ENCODE data around the gene KCNK13.
"Not testable (repeated sequence)": the region's sequence is repeated elsewhere in the genome, so short reads cannot be mapped to it uniquely, and the experiment has no call there.

The KCNK13 gene

GRCh38 chr14:90061685-90062126, at the start of gene KCNK13:
Gene KCNK13 (plus strand): TSS chr14:90061994. CDS start chr14:90062206, 212 bp downstream.
- no peak for DNase-seq (ENCODE audit: low read depth, low spot score)

GRCh38 chr14:90017371-90017770, 44.4 kb upstream of the KCNK13 start:
- no peak for DNase-seq (ENCODE audit: low read depth, low spot score)

GRCh38 chr14:90019824-90020523, 41.8 kb upstream of the KCNK13 start:
- no peak for DNase-seq (ENCODE audit: low read depth, low spot score)

DNA sequence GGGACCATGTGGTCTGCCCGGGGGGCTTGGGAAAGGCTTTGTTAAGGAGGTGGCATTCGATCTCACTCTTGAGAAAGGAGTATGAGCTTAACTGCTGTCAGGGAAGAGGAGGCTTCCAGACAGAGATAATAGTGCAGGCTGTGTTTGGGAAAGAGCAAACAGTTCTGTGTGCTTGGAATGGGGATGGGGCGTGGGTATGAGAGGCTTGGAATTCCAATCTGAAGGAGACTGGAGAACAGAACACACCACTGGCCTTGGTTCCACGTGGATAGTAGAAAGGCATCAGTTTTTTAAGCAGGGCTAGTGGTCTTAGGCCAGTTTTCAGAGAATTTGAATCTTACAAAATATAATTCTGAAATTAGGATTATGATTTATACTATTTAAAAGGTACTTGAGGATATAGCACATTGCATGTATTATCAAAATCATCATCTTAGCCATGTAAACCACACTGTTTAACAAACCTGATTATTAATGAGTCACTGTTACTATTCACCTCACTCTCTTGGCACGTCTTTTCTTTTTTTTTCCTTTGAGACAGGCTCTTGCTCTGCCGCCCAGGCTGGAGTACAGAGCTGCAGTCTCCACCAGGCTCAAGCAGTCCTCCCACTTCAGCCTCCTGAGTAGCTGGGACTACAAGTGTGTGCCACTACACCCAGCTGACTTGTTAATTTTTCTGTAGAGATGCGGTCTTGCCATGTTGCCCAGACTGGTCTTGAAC, 38.5 kb upstream of the KCNK13 start:
- no peak for DNase-seq (ENCODE audit: low read depth, low spot score)

DNA sequence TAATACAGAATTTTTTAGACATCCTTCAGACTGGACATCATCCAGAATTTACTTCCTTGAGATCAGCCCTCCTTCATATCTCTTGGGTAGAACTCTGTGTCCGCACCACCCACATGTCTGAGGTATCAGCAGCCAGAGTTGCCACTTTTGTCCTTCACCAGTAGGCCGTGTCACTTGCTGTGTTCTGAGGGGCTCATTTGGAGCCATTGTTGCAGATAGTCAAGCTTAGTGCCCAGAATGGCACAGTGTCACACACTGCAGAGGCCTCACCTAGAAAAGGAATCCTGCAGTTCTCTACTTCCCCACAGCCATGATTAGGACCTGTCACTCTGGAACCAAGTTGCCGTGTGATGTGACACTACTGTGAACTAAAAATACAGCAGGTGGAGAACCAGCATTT, 36.9 kb upstream of the KCNK13 start:
- DNase-seq (ENCODE audit: low read depth, low spot score): no peak

DNA sequence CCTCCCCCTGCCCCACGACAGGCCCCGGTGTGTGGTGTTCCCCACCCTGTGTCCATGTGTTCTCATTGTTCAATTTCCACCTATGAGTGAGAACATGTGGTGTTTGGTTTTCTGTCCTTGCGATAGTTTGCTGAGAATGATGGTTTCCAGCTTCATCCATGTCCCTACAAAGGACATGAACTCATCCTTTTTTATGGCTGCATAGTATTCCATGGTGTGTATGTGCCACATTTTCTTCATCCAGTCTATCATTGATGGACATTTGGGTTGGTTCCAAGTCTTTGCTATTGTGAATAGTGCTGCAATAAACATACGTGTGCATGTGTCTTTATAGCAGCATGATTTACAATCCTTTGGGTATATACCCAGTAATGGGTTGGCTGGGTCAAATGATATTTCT, 35.2 kb upstream of the KCNK13 start:
- not testable (repeated sequence) for DNase-seq (ENCODE audit: low read depth, low spot score)

DNA sequence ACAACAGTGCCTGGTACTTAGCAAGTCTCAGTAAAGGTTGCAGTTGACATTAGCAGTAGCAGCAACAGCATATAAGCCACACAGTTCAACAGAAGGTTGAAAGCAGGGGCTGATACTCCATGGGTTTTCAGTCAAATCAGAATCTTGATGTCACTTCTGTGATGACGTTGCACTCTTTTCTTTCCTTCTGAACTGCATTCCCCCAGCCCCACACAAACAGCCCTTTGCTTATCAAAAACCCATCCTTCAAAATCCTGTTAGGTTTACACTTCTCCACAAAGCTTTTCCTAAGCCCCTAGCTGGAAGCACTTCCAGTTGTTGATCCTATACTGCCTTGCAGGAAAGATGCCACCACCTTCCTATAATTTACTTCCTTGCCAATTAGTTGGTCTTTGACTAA, 34.0 kb upstream of the KCNK13 start:
- DNase-seq (ENCODE audit: low read depth, low spot score): no peak

DNA sequence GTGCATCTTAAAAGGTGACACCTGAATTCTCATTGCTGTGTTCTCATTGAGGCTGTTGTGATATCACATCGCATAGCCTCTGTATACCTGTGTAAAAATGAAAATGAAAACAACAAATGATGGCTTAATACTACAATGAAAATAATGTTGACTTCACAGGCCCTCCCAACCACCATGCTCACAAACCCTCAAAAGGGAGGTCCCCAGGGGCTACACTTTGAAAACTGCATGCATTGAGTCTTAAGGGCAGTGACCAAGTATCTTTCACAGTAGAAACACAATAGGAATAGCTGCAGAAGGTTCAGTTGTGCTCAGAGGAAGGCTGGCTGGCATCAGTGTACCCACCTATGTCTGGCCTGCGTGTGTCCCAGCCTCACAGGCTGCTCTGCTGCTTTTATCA, 27.6 kb upstream of the KCNK13 start:
- no peak for DNase-seq (ENCODE audit: low read depth, low spot score)

GRCh38 chr14:90034835-90035525, 26.8 kb upstream of the KCNK13 start:
- DNase-seq (ENCODE audit: low read depth, low spot score): no peak

GRCh38 chr14:90039253-90040010, 22.4 kb upstream of the KCNK13 start:
- DNase-seq (ENCODE audit: low read depth, low spot score): no peak

DNA sequence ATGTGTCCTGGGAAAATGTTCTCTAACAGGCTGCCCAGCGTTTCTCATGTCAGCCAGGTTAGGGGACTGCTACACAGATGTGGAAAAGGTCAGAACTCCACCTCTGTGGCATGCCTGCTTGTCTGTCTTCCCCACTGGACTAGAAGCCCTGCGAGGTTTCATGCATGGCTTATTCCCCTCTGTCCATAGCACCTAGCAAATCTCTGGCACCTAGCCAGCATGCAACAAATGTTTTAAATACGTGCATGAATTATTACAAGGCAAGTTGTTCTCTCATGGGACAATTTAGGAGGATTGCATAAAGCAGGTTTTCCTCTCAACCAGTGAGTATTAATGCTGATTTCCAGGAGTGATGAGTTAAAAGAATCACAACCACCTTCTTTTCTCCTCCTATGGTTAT, 21.4 kb upstream of the KCNK13 start:
- no peak for DNase-seq (ENCODE audit: low read depth, low spot score)

- no peak for DNase-seq (ENCODE audit: low read depth, low spot score)
Measured at GRCh38 chr14:90042496-90043252, 19.1 kb upstream of the KCNK13 start.

DNA sequence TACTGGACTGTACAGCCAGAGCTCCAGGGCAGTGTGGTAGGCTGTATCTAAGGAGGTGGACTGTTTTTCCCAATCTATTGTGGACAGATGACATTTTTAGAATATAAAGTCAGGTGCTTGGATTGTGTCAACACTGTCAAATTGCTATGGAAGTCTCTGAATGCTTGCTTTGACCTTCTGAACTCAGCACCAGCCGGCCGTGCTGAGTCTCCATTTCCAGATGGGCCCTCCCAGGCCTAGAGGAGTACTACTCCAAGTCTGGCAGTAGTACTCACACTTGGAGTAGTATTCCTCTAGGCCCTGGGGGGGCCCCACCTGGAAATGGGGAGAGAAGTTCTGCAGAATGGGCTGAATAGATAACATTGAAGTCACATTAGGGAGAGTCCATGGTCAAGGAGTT, 16.2 kb upstream of the KCNK13 start:
- DNase-seq (ENCODE audit: low read depth, low spot score): no peak

DNA sequence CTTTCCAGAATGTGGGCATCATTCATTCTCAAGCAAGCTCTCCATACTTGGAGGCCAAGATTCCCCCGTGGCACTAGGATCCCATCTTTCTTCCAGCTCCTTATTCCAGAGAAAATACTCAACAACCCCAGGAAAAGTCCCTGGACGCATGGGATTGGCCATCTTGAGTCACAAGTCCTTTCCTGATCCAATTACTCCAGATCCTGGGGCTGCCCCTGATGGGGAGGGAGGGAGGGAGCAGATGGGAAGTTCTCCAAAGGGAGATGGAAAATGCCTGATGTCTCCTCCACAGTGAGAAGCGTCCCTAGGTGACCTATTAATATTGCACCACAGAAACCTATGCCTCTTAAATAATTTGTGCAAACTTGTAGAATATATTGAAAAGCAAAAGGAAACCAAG, 12.4 kb upstream of the KCNK13 start:
- DNase-seq (ENCODE audit: low read depth, low spot score): no peak

- no peak for DNase-seq (ENCODE audit: low read depth, low spot score)
Measured at GRCh38 chr14:90050271-90050670, 11.5 kb upstream of the KCNK13 start.

DNA sequence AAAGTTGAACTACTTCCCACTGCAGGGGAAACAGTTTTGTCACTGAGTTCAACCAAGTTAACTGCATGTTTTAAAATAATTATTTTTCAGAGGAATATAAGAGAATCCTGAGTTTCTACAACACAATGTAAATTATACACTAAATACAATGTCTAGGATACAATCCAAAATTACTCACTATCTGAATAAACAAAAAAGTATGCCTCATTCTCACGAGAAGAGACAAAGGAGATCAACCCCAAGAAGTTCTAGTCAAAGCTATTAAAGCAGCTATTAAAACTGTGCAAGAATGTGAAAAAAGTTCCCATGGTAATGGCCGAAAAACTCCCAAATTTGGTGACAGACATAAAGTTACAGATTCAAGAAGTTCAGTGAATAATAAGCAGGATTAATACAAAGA, 8.8 kb upstream of the KCNK13 start:
- no peak for DNase-seq (ENCODE audit: low read depth, low spot score)

DNA sequence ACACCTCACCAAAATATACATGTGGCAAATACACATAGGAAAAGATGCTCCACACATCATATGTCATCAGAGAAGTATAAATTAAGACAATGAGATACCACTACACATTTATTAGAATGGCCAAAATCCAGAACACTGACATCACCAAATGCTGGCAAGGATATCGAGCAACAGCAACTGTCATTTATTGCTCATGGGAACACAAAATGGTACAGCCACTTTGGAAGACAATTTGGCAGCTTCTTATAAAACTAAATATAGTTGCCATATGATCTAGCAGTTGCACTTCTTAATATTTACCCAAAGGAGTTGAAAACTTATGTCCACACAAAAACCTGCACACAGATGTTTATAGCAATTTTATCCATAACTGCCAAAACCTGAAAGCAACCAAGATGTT, 7.0 kb upstream of the KCNK13 start:
- DNase-seq (ENCODE audit: low read depth, low spot score): no peak

GRCh38 chr14:90056826-90057225, 5.0 kb upstream of the KCNK13 start:
- no peak for DNase-seq (ENCODE audit: low read depth, low spot score)

GRCh38 chr14:90058876-90059458, 2.8 kb upstream of the KCNK13 start:
- no peak for DNase-seq (ENCODE audit: low read depth, low spot score)

GRCh38 chr14:90060312-90060964, 1.4 kb upstream of the KCNK13 start:
- no peak for DNase-seq (ENCODE audit: low read depth, low spot score)
